AG04450 (cell line): ENCODE results near the gene TSHZ2. TPM values are rescaled to one million over a fixed set of nuclear protein-coding genes. Genes with fewer than 3 reads are reported as not detected.

Experiments
- CTCF ChIA-PET: fragments of 300-600, 350-600 bp; formaldehyde crosslinking; extraction: SDS; loops from one replicate; lab custom pipeline; 2022; ENCODE audit warnings: antibody characterized with exemption, inconsistent platforms; lab: Charles Lee
- POLR2A ChIA-PET: fragments of 350-600 bp; formaldehyde crosslinking; extraction: SDS; loops from one replicate; lab custom pipeline; 2021; ENCODE audit warnings: antibody characterized with exemption, inconsistent platforms; lab: Yijun Ruan, JAX
- DNase-seq: peaks from one replicate; pipeline ENCODE4 v3.0.0-alpha.2; 2011; ENCODE audit warnings: low read depth, low spot score
- H3K27ac ChIP-seq: one replicate; pipeline ENCODE4 v1.5.1; 2012; ENCODE audit warnings: low read depth, low read length, control low read depth
- H3K27me3 ChIP-seq: one replicate; pipeline ENCODE4 v1.6.0; 2012; ENCODE audit warnings: low read length; ENCODE audit not compliant: control insufficient read depth, insufficient read depth
- H3K4me3 ChIP-seq: 2 replicates; pipeline ENCODE4 v1.5.1; 2011; ENCODE audit warnings: mild to moderate bottlenecking, low read depth, low read length, control low read depth
- H3K9me3 ChIP-seq: 2 replicates; pipeline ENCODE4 v1.5.1; 2012; ENCODE audit warnings: low read length; ENCODE audit not compliant: control insufficient read depth, insufficient read depth
- CTCF ChIP-seq: IDR thresholded peaks from 2 replicates; pipeline ENCODE4 v1.5.1; 2011; ENCODE audit warnings: low read depth, low read length, control low read depth, inconsistent platforms
- polyA plus RNA-seq: library from polyadenylated mRNA; depleted of rRNA; stranded (reverse); fragments of >200 nt; gene quantifications from 2 replicates; pipeline ENCODE4 v1.2.3, GENCODE V29; 2011

The TSHZ2 gene
- polyA plus RNA-seq, 1 experiment: not detected

- no peak for TF ChIP-seq CTCF
- H3K9me3 ChIP-seq: no peaks in the 10 kb centered on the region
- no peak overlapping the region for H3K4me3 ChIP-seq
- POLR2A ChIA-PET: no interaction called here
- H3K27me3 ChIP-seq: no peaks in the 10 kb centered on the region
- DNase-seq: no peak
- CTCF ChIA-PET: no interaction called here
- no peak overlapping the region for H3K27ac ChIP-seq
Measured at GRCh38 chr20:53004267-53004813, 32.2 kb downstream of the TSHZ2 start.

GRCh38 chr20:53009979-53010735 is 38.0 kb downstream of the TSHZ2 start:
- no peak for DNase-seq
- no peak for TF ChIP-seq CTCF
- Histone ChIP-seq H3K4me3 (no peak overlapping the region), H3K9me3 (no peaks in the 10 kb centered on the region), H3K27me3 (no peaks in the 10 kb centered on the region), H3K27ac (no peak overlapping the region)
- ChIA-PET POLR2A (no interaction called here), CTCF (no interaction called here)

- Histone ChIP-seq H3K27me3 (no peaks in the 10 kb centered on the region), H3K9me3 (no peaks in the 10 kb centered on the region), H3K4me3 (no peak overlapping the region), H3K27ac (no peak overlapping the region)
- POLR2A ChIA-PET: no interaction called here
- DNase-seq: no peak
- CTCF ChIA-PET: no interaction called here
- no peak for TF ChIP-seq CTCF
Measured at GRCh38 chr20:53011640-53012039, 39.5 kb downstream of the TSHZ2 start.

GRCh38 chr20:53013183-53013582 is 41.0 kb downstream of the TSHZ2 start:
- no peaks in the 10 kb centered on the region for H3K27me3 ChIP-seq
- H3K27ac ChIP-seq: no peak overlapping the region
- POLR2A ChIA-PET: no interaction called here
- CTCF ChIA-PET: no interaction called here
- H3K4me3 ChIP-seq: no peak overlapping the region
- no peak for DNase-seq
- no peaks in the 10 kb centered on the region for H3K9me3 ChIP-seq
- TF ChIP-seq CTCF: no peak

GRCh38 chr20:53013847-53014246 is 41.7 kb downstream of the TSHZ2 start:
- POLR2A ChIA-PET: no interaction called here
- no peak for TF ChIP-seq CTCF
- Histone ChIP-seq H3K4me3 (no peak overlapping the region), H3K9me3 (no peaks in the 10 kb centered on the region), H3K27me3 (no peaks in the 10 kb centered on the region), H3K27ac (no peak overlapping the region)
- CTCF ChIA-PET: no interaction called here
- no peak for DNase-seq
